Activated naive CD4-positive, alpha-beta T cell treated with anti-CD3 and anti-CD28 coated beads for 36 hours (primary cell): ENCODE results near the gene NRG4. TPM values are rescaled to one million over a fixed set of nuclear protein-coding genes. Genes with fewer than 3 reads are reported as not detected.
"Not testable (repeated sequence)": the region's sequence is repeated elsewhere in the genome, so short reads cannot be mapped to it uniquely, and the experiment has no call there.

Experiments used
- CTCF ChIA-PET: fragments of 350-600 bp; sonication (Branson Sonifier 250); formaldehyde crosslinking; loops from one replicate; lab custom pipeline; 2021; ENCODE audit warnings: antibody characterized with exemption; lab: Charles Lee
- DNase-seq: peaks from one replicate; pipeline ENCODE4 v3.0.0-alpha.2; 2020
- H3K27ac Mint-ChIP-seq: one replicate; pipeline ENCODE4 v1.8.0; 2021; ENCODE audit warnings: mild to moderate bottlenecking, mixed read lengths
- H3K27me3 Mint-ChIP-seq: one replicate; pipeline ENCODE4 v1.8.0; 2021; ENCODE audit warnings: low read depth, mixed read lengths
- H3K36me3 Mint-ChIP-seq: one replicate; pipeline ENCODE4 v1.8.0; 2021; ENCODE audit warnings: low read depth, mixed read lengths
- H3K4me1 Mint-ChIP-seq: one replicate; pipeline ENCODE4 v1.8.0; 2021; ENCODE audit warnings: low read depth, mixed read lengths
- H3K4me3 Mint-ChIP-seq: one replicate; pipeline ENCODE4 v1.8.0; 2021; ENCODE audit warnings: mild to moderate bottlenecking, moderate library complexity, mixed read lengths
- H3K9me3 Mint-ChIP-seq: one replicate; pipeline ENCODE4 v1.8.0; 2021; ENCODE audit warnings: mixed read lengths
- intact Hi-C: fragments of 100-400 bp; cut with micrococcal nuclease; formaldehyde crosslinking; loops from one replicate; pipeline ENCODE4 v1.15.1; 2023
- total RNA-seq, 2 experiments: library from RNA; stranded (reverse); gene quantifications; one replicate each; pipeline ENCODE4 v1.2.3, GENCODE V29; 2021

The NRG4 gene
- total RNA-seq, 2 experiments from 2014 or later: not detected

DNA sequence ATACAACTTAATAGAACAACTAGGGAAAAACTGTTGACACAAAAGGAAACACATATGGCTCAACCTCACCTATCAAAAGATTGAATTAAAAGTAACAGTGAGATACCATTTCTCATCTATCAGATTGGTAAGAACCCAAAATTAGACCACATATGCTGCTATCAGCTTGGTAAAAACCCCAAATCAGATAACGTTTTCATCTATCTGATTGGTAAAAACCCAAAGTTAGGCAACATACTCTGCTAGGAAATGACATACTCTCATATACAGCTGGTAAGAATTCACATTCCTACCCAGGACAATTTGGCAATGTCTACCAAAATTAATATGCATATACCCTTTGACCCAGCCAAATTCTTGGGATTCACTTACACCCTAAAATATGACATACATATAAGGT is 26.3 kb downstream of the NRG4 start:
- H3K4me1 Mint-ChIP-seq: no peaks in the 10 kb centered on the region
- no peak overlapping the region for H3K27ac Mint-ChIP-seq
- no peak for DNase-seq
- H3K36me3 Mint-ChIP-seq: no peaks in the 10 kb centered on the region
- no peaks in the 10 kb centered on the region for H3K9me3 Mint-ChIP-seq
- CTCF ChIA-PET: interaction anchor here (1.3 kb wide), 1 partner anchor 12 kb away, joined by 4 read pairs; no protein-coding TSS in a partner anchor
- no peak overlapping the region for H3K4me3 Mint-ChIP-seq
- intact Hi-C loops: no loop called here
- no peaks in the 10 kb centered on the region for H3K27me3 Mint-ChIP-seq

DNA sequence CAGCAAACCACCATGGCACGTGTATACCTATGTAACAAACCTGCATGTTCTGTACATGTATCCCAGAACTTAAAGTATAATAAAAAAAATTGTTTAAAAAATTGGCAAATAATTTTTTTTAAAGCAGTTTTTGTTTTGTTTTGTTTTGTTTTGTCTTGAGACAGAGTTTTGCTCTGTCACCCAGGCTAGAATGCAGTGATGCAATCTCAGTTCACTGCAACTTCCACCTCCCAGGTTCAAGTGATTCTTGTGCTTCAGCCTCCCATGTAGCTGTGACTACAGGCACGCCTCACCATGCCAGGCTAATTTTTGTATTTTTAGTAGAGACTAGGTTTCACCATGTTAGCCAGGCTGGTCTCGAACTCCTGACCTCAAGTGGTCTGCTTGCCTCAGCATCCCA is 27.5 kb downstream of the NRG4 start:
- H3K4me1 Mint-ChIP-seq, H3K9me3 Mint-ChIP-seq, DNase-seq, H3K27me3 Mint-ChIP-seq, CTCF ChIA-PET, H3K27ac Mint-ChIP-seq, H3K4me3 Mint-ChIP-seq, H3K36me3 Mint-ChIP-seq, intact Hi-C loops: not testable (repeated sequence)

DNA sequence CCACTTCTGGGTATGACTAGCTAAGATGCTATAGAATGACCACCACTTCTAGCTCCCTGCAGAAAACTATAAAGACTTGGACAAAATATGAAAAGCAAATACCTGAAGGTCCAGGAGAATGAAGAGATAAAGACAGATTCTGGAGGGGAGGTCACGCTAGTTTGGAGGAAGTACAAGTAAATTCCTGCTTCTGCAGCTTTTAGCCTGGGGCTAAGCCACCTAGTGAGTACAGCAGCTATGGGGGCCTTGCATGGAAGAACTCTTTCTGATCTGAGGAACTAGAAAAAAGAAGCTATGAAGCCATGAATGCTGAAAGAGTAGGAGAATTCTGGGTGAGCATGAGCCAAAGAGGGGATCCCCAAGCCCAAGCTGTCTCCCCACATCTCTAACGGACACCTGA is 29.8 kb downstream of the NRG4 start:
- Mint-ChIP-seq H3K4me1 (no peaks in the 10 kb centered on the region), H3K36me3 (no peaks in the 10 kb centered on the region), H3K4me3 (no peak overlapping the region), H3K9me3 (no peaks in the 10 kb centered on the region), H3K27ac (no peak overlapping the region), H3K27me3 (peaks cover 6% of the 10 kb centered on the region)
- DNase-seq: no peak
- CTCF ChIA-PET: interaction anchor here (1.1 kb wide), 1 partner anchor 157 kb away, joined by 3 read pairs; no protein-coding TSS in a partner anchor
- intact Hi-C loops: no loop called here

DNA sequence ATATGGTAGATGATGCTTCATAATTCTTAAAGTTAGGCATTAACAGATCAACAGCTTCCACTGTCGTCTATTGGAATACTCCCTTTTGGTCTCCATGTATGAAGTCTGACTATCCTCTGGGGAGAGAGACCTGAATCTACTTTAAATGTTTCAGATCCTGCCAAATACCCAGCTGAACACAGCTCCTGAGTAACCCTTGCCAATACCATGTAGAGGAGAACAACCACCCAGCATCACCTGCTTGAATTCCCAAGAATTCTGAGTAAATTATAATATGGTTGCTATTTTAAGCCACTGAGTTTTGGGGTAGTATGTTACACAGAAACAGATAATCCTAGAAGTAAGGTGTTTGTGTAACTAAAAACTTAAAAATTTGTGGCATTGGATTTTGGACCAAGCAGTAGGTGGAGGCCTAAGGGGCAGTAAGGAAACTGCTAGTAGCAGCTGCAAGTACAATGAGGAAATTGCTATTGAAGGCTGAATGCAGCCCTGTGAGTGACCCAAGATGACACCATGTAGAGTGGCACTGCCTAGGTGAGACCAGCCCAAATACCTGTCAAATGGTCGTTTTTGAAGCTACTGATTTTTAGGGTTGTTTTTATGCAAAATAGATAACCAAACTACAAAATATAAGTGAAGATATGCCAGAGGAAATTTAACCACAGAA is 30.9 kb downstream of the NRG4 start:
- H3K4me1 Mint-ChIP-seq: no peaks in the 10 kb centered on the region
- intact Hi-C loops: no loop called here
- H3K4me3 Mint-ChIP-seq: no peak overlapping the region
- CTCF ChIA-PET: interaction anchor here (1.1 kb wide), 1 partner anchor 158 kb away, joined by 3 read pairs; no protein-coding TSS in a partner anchor
- DNase-seq: no peak
- no peaks in the 10 kb centered on the region for H3K9me3 Mint-ChIP-seq
- H3K36me3 Mint-ChIP-seq: no peaks in the 10 kb centered on the region
- H3K27ac Mint-ChIP-seq: no peak overlapping the region
- H3K27me3 Mint-ChIP-seq: peaks cover 6% of the 10 kb centered on the region

DNA sequence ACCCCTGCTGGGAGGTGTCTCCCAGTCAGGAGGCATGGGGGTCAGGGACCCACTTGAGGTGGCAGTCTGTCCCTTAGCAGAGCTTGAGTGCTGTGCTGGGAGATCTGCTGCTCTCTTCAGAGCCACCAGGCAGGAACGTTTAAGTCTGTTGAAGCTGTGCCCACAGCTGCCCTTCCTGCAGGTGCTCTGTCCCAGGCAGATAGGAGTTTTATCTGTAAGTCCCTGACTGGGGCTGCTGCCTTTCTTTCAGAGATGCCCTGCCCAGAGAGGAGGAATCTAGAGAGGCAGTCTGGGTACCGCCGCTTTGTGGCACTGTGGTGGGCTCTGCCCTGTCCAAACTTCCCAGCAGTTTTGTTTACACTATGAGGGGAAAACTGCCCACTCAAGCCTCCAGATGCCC is 35.5 kb downstream of the NRG4 start:
- H3K4me1 Mint-ChIP-seq, H3K27me3 Mint-ChIP-seq: not testable (repeated sequence)

GRCh38 chr15:75966073-75966472 is 46.2 kb downstream of the NRG4 start:
- Mint-ChIP-seq H3K36me3 (no peaks in the 10 kb centered on the region), H3K27me3 (peaks cover 6% of the 10 kb centered on the region), H3K9me3 (no peaks in the 10 kb centered on the region), H3K4me3 (no peak overlapping the region), H3K4me1 (no peaks in the 10 kb centered on the region), H3K27ac (no peak overlapping the region)
- intact Hi-C loops: no loop called here
- CTCF ChIA-PET: interaction anchor here (0.8 kb wide), 1 partner anchor 13 kb away, joined by 5 read pairs; no protein-coding TSS in a partner anchor
- no peak for DNase-seq

More for the DNA sequence above, 35.5 kb downstream of the NRG4 start:
- DNase-seq, intact Hi-C loops, CTCF ChIA-PET, H3K9me3 Mint-ChIP-seq, H3K27ac Mint-ChIP-seq, H3K36me3 Mint-ChIP-seq, H3K4me3 Mint-ChIP-seq: not testable (repeated sequence)

DNA sequence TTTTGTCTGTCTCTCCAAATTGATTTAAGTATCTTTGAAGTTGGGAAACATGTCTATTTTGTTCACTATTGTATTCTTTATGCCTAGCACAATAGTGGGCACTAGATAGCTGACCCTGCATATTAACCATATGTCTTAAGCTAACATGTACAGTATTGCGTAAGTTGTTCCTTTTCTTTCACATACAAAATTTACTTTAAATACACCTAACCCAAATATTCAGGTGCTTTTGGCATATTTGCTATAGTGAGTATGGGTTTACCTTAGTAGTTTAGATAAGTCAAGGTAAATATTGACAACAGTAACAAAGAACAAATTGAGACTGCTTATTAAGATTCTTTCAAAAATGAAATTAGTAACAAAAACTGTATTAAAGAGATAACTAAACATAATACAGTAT is 50.9 kb downstream of the NRG4 start:
- CTCF ChIA-PET: no interaction called here
- H3K36me3 Mint-ChIP-seq: no peaks in the 10 kb centered on the region
- H3K9me3 Mint-ChIP-seq: no peaks in the 10 kb centered on the region
- H3K4me3 Mint-ChIP-seq: no peak overlapping the region
- peaks cover 9% of the 10 kb centered on the region for H3K27me3 Mint-ChIP-seq
- H3K4me1 Mint-ChIP-seq: no peaks in the 10 kb centered on the region
- H3K27ac Mint-ChIP-seq: no peak overlapping the region
- intact Hi-C loops: no loop called here
- DNase-seq: no peak

DNA sequence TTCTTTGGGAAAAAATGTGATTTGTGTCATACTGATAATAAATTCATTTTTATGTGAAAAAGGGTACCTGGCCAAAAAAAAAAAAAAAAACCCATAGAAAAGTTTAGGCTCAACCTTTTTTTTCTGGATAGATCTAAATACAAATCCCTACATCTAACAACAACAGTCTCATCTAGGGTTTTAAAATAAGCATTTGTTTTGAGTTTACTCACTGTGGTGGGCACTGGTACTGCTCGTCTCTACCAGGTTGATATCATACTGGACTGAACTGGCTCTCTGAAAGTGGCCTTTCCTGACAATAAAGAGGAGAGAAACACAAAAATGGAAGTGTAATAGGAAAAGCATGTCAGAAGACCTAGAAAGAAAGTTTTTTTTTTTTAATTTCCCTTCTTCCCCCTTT is 56.5 kb downstream of the NRG4 start:
- CTCF ChIA-PET: no interaction called here

GRCh38 chr15:75952525-75952924 is 59.7 kb downstream of the NRG4 start:
- Mint-ChIP-seq H3K27me3 (peaks cover 23% of the 10 kb centered on the region), H3K9me3 (no peaks in the 10 kb centered on the region), H3K4me1 (no peaks in the 10 kb centered on the region), H3K4me3 (no peak overlapping the region), H3K36me3 (no peaks in the 10 kb centered on the region), H3K27ac (no peak overlapping the region)
- DNase-seq: no peak
- intact Hi-C loops: no loop called here
- CTCF ChIA-PET: interaction anchor here (0.7 kb wide), 1 partner anchor 183 kb away, joined by 3 read pairs; no protein-coding TSS in a partner anchor

More for the DNA sequence above, 56.5 kb downstream of the NRG4 start:
- intact Hi-C loops: no loop called here
- H3K4me3 Mint-ChIP-seq: no peak overlapping the region
- no peak for DNase-seq
- no peaks in the 10 kb centered on the region for H3K9me3 Mint-ChIP-seq
- H3K27me3 Mint-ChIP-seq: peaks cover 19% of the 10 kb centered on the region
- H3K36me3 Mint-ChIP-seq: no peaks in the 10 kb centered on the region
- H3K27ac Mint-ChIP-seq: no peak overlapping the region
- no peaks in the 10 kb centered on the region for H3K4me1 Mint-ChIP-seq

DNA sequence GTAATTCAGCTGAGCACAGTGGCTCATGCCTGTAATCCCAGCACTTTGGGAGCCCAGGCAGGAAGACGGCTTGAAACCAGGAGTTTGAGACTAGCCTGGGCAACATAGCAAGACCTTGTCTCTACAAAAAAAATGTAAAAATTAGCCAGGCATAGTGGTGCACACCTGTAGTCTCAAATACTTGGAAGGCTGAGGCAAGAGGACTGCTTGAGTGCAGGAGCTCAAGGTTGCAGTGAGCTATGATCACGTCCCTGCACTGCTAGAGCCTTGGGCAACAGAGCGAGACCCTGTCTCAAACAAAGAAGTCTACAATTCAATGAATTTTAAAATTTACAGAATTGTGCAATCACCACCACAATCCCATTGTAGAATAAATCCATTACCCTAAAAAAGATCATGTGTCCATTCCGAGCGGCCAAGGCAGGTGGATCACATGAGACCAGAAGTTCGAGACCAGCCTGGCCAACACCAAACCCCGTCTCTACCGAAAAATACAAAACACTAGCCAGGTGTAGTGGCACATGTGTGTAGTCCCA is 63.4 kb downstream of the NRG4 start:
- Mint-ChIP-seq H3K27me3 (peaks cover 12% of the 10 kb centered on the region), H3K27ac (no peak overlapping the region), H3K4me1 (no peaks in the 10 kb centered on the region), H3K36me3 (no peaks in the 10 kb centered on the region), H3K4me3 (no peak overlapping the region), H3K9me3 (no peaks in the 10 kb centered on the region)
- no peak for DNase-seq
- CTCF ChIA-PET: no interaction called here
- intact Hi-C loops: no loop called here

GRCh38 chr15:75947092-75947491 is 65.1 kb downstream of the NRG4 start:
- no peaks in the 10 kb centered on the region for H3K36me3 Mint-ChIP-seq
- no peak for DNase-seq
- H3K27me3 Mint-ChIP-seq: peaks cover 8% of the 10 kb centered on the region
- no peaks in the 10 kb centered on the region for H3K4me1 Mint-ChIP-seq
- H3K27ac Mint-ChIP-seq: no peak overlapping the region
- CTCF ChIA-PET: no interaction called here
- intact Hi-C loops: no loop called here
- no peak overlapping the region for H3K4me3 Mint-ChIP-seq
- H3K9me3 Mint-ChIP-seq: no peaks in the 10 kb centered on the region

DNA sequence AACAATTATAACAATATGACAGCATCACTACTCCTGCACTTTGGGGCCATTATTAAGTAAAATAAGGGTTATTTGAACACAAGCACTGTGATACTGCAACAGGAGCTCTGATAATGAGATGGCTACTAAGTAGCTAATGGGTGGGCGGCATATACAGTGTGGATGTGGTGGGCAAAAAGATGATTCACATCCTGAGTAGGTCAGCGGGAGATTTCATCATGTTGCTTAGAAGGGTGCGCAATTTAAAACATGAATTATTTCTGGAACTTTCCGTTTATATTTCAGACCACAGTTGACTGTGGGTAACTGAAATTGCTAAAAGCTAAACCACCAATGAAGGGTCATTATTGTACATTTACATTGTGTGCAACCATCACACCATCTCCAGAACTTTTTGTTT is 66.3 kb downstream of the NRG4 start:
- Mint-ChIP-seq H3K4me3 (no peak overlapping the region), H3K4me1 (no peaks in the 10 kb centered on the region), H3K27me3 (peaks cover 8% of the 10 kb centered on the region), H3K9me3 (peaks cover under 1% of the 10 kb centered on the region), H3K36me3 (no peaks in the 10 kb centered on the region), H3K27ac (no peak overlapping the region)
- no peak for DNase-seq
- intact Hi-C loops: no loop called here
- CTCF ChIA-PET: no interaction called here

GRCh38 chr15:75943713-75944215 is 68.5 kb downstream of the NRG4 start:
- Mint-ChIP-seq H3K9me3 (peaks cover 16% of the 10 kb centered on the region), H3K4me1 (no peaks in the 10 kb centered on the region), H3K27me3 (no peaks in the 10 kb centered on the region), H3K4me3 (no peak overlapping the region), H3K36me3 (peaks cover 7% of the 10 kb centered on the region), H3K27ac (no peak overlapping the region)
- intact Hi-C loops: no loop called here
- CTCF ChIA-PET: no interaction called here
- DNase-seq: no peak
